Fibroblast of lung (primary cell): Measurements from ENCODE around the gene MT3. TPM values are rescaled to one million over a fixed set of nuclear protein-coding genes. Genes with fewer than 3 reads are reported as not detected.

Experiments used
- DNase-seq, 2 donors: peaks; one replicate each; pipeline versions ENCODE4 v3.0.0 to v3.0.0-alpha.2; 2010; ENCODE audit warnings: low read depth in 2 of 2
- H2AFZ ChIP-seq: 2 replicates; pipeline ENCODE4 v1.5.1; 2012; ENCODE audit warnings: low read length, control low read depth, inconsistent platforms
- H3K27ac ChIP-seq: 2 replicates; pipeline ENCODE4 v1.5.1; 2011; ENCODE audit warnings: low read length, control low read depth; ENCODE audit not compliant: insufficient read depth
- H3K27me3 ChIP-seq: 2 replicates; pipeline ENCODE4 v1.5.1; 2011; ENCODE audit warnings: mild to moderate bottlenecking, low read length; ENCODE audit not compliant: control insufficient read depth, insufficient read depth
- H3K36me3 ChIP-seq: 2 replicates; pipeline ENCODE4 v1.5.1; 2011; ENCODE audit warnings: low read length; ENCODE audit not compliant: control insufficient read depth, insufficient read depth
- H3K4me1 ChIP-seq: 2 replicates; pipeline ENCODE4 v1.5.1; 2011; ENCODE audit warnings: low read length; ENCODE audit not compliant: control insufficient read depth, insufficient read depth; ENCODE audit errors: extremely low read depth
- H3K4me2 ChIP-seq: 2 replicates; pipeline ENCODE4 v1.5.1; 2011; ENCODE audit warnings: low read length, control low read depth; ENCODE audit not compliant: insufficient read depth; ENCODE audit errors: extremely low read depth
- H3K4me3 ChIP-seq, 4 experiments: fragments of 200-600 bp in 1 of 4; sonication (generic) in 1 of 4; replicated peaks in 1 of 4; 2 replicates each; pipeline ENCODE4 v1.5.1; 2011 to 2016; ENCODE audit warnings: low read length in 4 of 4, low read depth in 3 of 4, mild to moderate bottlenecking in 3 of 4, control low read depth in 2 of 4, inconsistent platforms in 1 of 4, mixed read lengths in 1 of 4; ENCODE audit not compliant: insufficient read depth in 1 of 4; ENCODE audit errors: control extremely low read depth in 1 of 4
- H3K79me2 ChIP-seq: 2 replicates; pipeline ENCODE4 v1.5.1; 2012; ENCODE audit warnings: mild to moderate bottlenecking, low read length, inconsistent platforms; ENCODE audit not compliant: control insufficient read depth, insufficient read depth
- H3K9ac ChIP-seq: 2 replicates; pipeline ENCODE4 v1.5.1; 2011; ENCODE audit warnings: mild to moderate bottlenecking, low read length, control low read depth; ENCODE audit not compliant: insufficient read depth
- H3K9me3 ChIP-seq: 2 replicates; pipeline ENCODE4 v1.5.1; 2012; ENCODE audit warnings: low read depth, low read length; ENCODE audit not compliant: control insufficient read depth, insufficient read depth
- H4K20me1 ChIP-seq: 2 replicates; pipeline ENCODE4 v1.5.1; 2011; ENCODE audit warnings: low read length; ENCODE audit not compliant: control insufficient read depth, insufficient read depth; ENCODE audit errors: extremely low read depth
- CTCF ChIP-seq, 2 donors: IDR thresholded peaks in 1 of 2; conservative IDR thresholded peaks in 1 of 2; 1 replicate in 1 of 2; 2 replicates in 1 of 2; pipeline ENCODE4 v1.5.1; 2011 to 2012; ENCODE audit warnings: low read length in 2 of 2, control low read depth in 1 of 2, inconsistent platforms in 1 of 2, low read depth in 1 of 2, mild to moderate bottlenecking in 1 of 2
- EZH2 ChIP-seq: IDR thresholded peaks from 2 replicates; pipeline ENCODE4 v1.5.1; 2012; ENCODE audit warnings: low read length, control low read depth, mild to moderate bottlenecking; ENCODE audit errors: missing control alignments
- polyA plus RNA-seq, 2 donors: library from polyadenylated mRNA; depleted of rRNA in 1 of 2; stranded (reverse) in 1 of 2; unstranded in 1 of 2; fragments of >200 nt; gene quantifications; 2 replicates each; pipeline ENCODE4 v1.2.1, GENCODE V29; 2011 to 2012; ENCODE audit warnings: missing spikeins in 1 of 2
- total RNA-seq: library from RNA; depleted of rRNA; stranded (reverse); fragments of >200 nt; gene quantifications from 2 replicates; pipeline ENCODE4 v1.2.1, GENCODE V29; 2014

The MT3 gene
- total and polyA plus RNA-seq, 2 donors (not counting 1 experiment from before 2014, with no cell fraction given) = not detected

- Histone ChIP-seq H3K4me3 (peak overlapping the region in 3 of 4 experiments; percentile 19 to 44 (median 31)), H3K4me2 (peak overlapping the region; percentile 65), H3K9me3 (no peaks in the 10 kb centered on the region), H4K20me1 (no peaks in the 10 kb centered on the region), H3K79me2 (no peaks in the 10 kb centered on the region), H3K9ac (peak overlapping the region; percentile 36), H2AFZ (peak overlapping the region; percentile 85), H3K27me3 (no peaks in the 10 kb centered on the region), H3K4me1 (peaks cover 19% of the 10 kb centered on the region), H3K36me3 (no peaks in the 10 kb centered on the region), H3K27ac (peak overlapping the region; percentile 77)
- DNase-seq = no peak
- TF ChIP-seq CTCF (conservative IDR thresholded peaks at IDR 0.05 in 1 of 2, IDR thresholded peaks at IDR 0.05 in 1 of 2; ENCODE audit: low read depth in 1 of 2, low read length in 2 of 2) (no peak), EZH2 (no peak)
These were observed 27.4 kb downstream of the MT3 start for GRCh38 chr16:56616608-56617211.

GRCh38 chr16:56617212-56618085 lies 28.1 kb downstream of the MT3 start:
- DNase-seq = peak; percentile 73 to 78

More at GRCh38 chr16:56617212-56618085, 28.1 kb downstream of the MT3 start:
- no peaks in the 10 kb centered on the region for H3K36me3 ChIP-seq
- no peaks in the 10 kb centered on the region for H3K79me2 ChIP-seq
- no peaks in the 10 kb centered on the region for H3K27me3 ChIP-seq
- peak overlapping the region; percentile 30 to 52 (median 38) for H3K4me3 ChIP-seq
- H3K9me3 ChIP-seq = no peaks in the 10 kb centered on the region
- TF ChIP-seq EZH2 (no peak), CTCF (conservative IDR thresholded peaks at IDR 0.05 in 1 of 2, IDR thresholded peaks at IDR 0.05 in 1 of 2; ENCODE audit: low read depth in 1 of 2, low read length in 2 of 2) (no peak)
- peak overlapping the region; percentile 97 for H3K4me2 ChIP-seq
- H4K20me1 ChIP-seq = no peaks in the 10 kb centered on the region
- peak overlapping the region; percentile 36 for H3K9ac ChIP-seq
- H3K27ac ChIP-seq = peak overlapping the region; percentile 77
- peaks cover 18% of the 10 kb centered on the region for H3K4me1 ChIP-seq
- peak overlapping the region; percentile 85 for H2AFZ ChIP-seq
